Type B pancreatic cell (in vitro differentiated cells): ENCODE data around the gene KIR3DL2. TPM values are rescaled to one million over a fixed set of nuclear protein-coding genes. Genes with fewer than 3 reads are reported as not detected.
"Not testable (repeated sequence)": the region's sequence is repeated elsewhere in the genome, so short reads cannot be mapped to it uniquely, and the experiment has no call there.

Experiments
- DNase-seq: peaks from one replicate; pipeline ENCODE4 v3.0.0; 2021; ENCODE audit warnings: mixed read lengths; ENCODE audit not compliant: unreplicated experiment; ENCODE audit errors: extremely low spot score
- H3K27ac Mint-ChIP-seq: 2 replicates; pipeline ENCODE4 v1.8.0; 2021; ENCODE audit warnings: mild to moderate bottlenecking, mixed read lengths
- H3K27me3 Mint-ChIP-seq: 2 replicates; pipeline ENCODE4 v1.8.0; 2021; ENCODE audit warnings: mixed read lengths
- H3K36me3 Mint-ChIP-seq: 2 replicates; pipeline ENCODE4 v1.8.0; 2021; ENCODE audit warnings: mixed read lengths
- H3K4me1 Mint-ChIP-seq: one replicate; pipeline ENCODE4 v1.8.0; 2021; ENCODE audit warnings: mixed read lengths; ENCODE audit not compliant: unreplicated experiment
- H3K4me3 Mint-ChIP-seq: 2 replicates; pipeline ENCODE4 v1.8.0; 2021; ENCODE audit warnings: mild to moderate bottlenecking, mixed read lengths
- H3K9me3 Mint-ChIP-seq: 2 replicates; pipeline ENCODE4 v1.8.0; 2021; ENCODE audit warnings: mixed read lengths
- CTCF ChIP-seq: fragments of 200-600 bp; sonication (generic); conservative IDR thresholded peaks from 2 replicates; pipeline ENCODE4 v1.5.0; 2021; ENCODE audit warnings: antibody characterized with exemption, mild to moderate bottlenecking
- total RNA-seq: library from RNA; stranded (reverse); gene quantifications from 2 replicates; pipeline ENCODE4 v1.2.1, GENCODE V29; 2021; ENCODE audit warnings: low replicate concordance

The KIR3DL2 gene
- total RNA-seq, 1 donor from 2014 or later: not detected

- no peak for TF ChIP-seq CTCF
- peak; percentile 42 for DNase-seq
- no peaks in the 10 kb centered on the region for H3K36me3 Mint-ChIP-seq
- H3K4me1 Mint-ChIP-seq: no peaks in the 10 kb centered on the region
- H3K4me3 Mint-ChIP-seq: no peak overlapping the region
- no peak overlapping the region for H3K27ac Mint-ChIP-seq
- peaks cover 7% of the 10 kb centered on the region for H3K27me3 Mint-ChIP-seq
- no peaks in the 10 kb centered on the region for H3K9me3 Mint-ChIP-seq
These were observed 43.2 kb downstream of the KIR3DL2 start for GRCh38 chr19:54893406-54893805.

GRCh38 chr19:54894106-54894505 lies 43.9 kb downstream of the KIR3DL2 start:
- H3K36me3 Mint-ChIP-seq, H3K4me3 Mint-ChIP-seq, H3K4me1 Mint-ChIP-seq, H3K27ac Mint-ChIP-seq, H3K9me3 Mint-ChIP-seq: not testable (repeated sequence)
- DNase-seq: peak; percentile 43
- peaks cover 14% of the 10 kb centered on the region for H3K27me3 Mint-ChIP-seq

- DNase-seq: no peak
- H3K27me3 Mint-ChIP-seq: peaks cover 19% of the 10 kb centered on the region
- no peaks in the 10 kb centered on the region for H3K4me1 Mint-ChIP-seq
- no peaks in the 10 kb centered on the region for H3K9me3 Mint-ChIP-seq
- H3K4me3 Mint-ChIP-seq: no peak overlapping the region
- TF ChIP-seq CTCF: no peak
- H3K27ac Mint-ChIP-seq: no peak overlapping the region
- no peaks in the 10 kb centered on the region for H3K36me3 Mint-ChIP-seq
These were observed 45.8 kb downstream of the KIR3DL2 start for GRCh38 chr19:54896036-54896435.

- not testable (repeated sequence) for H3K9me3 Mint-ChIP-seq, DNase-seq, H3K4me1 Mint-ChIP-seq, H3K4me3 Mint-ChIP-seq, H3K27ac Mint-ChIP-seq, H3K36me3 Mint-ChIP-seq
- peaks cover 19% of the 10 kb centered on the region for H3K27me3 Mint-ChIP-seq
These were observed 48.4 kb downstream of the KIR3DL2 start for GRCh38 chr19:54898685-54899084.

- not testable (repeated sequence) for H3K4me1 Mint-ChIP-seq, DNase-seq, H3K9me3 Mint-ChIP-seq, H3K27ac Mint-ChIP-seq, H3K4me3 Mint-ChIP-seq, H3K36me3 Mint-ChIP-seq
- peaks cover 19% of the 10 kb centered on the region for H3K27me3 Mint-ChIP-seq
These were observed 49.4 kb downstream of the KIR3DL2 start for GRCh38 chr19:54899646-54900045.

- peaks cover 14% of the 10 kb centered on the region for H3K27me3 Mint-ChIP-seq
- H3K4me3 Mint-ChIP-seq, DNase-seq, H3K4me1 Mint-ChIP-seq, H3K27ac Mint-ChIP-seq, H3K9me3 Mint-ChIP-seq, H3K36me3 Mint-ChIP-seq: not testable (repeated sequence)
These were observed 50.9 kb downstream of the KIR3DL2 start for GRCh38 chr19:54901153-54901552.

- Mint-ChIP-seq H3K4me3 (no peak overlapping the region), H3K27ac (no peak overlapping the region), H3K27me3 (peaks cover 12% of the 10 kb centered on the region), H3K9me3 (no peaks in the 10 kb centered on the region), H3K4me1 (no peaks in the 10 kb centered on the region), H3K36me3 (no peaks in the 10 kb centered on the region)
- no peak for TF ChIP-seq CTCF
- DNase-seq: no peak
These were observed 51.8 kb downstream of the KIR3DL2 start for GRCh38 chr19:54902061-54902460.

- H3K36me3 Mint-ChIP-seq: no peaks in the 10 kb centered on the region
- no peak overlapping the region for H3K27ac Mint-ChIP-seq
- no peak for TF ChIP-seq CTCF
- no peak for DNase-seq
- no peaks in the 10 kb centered on the region for H3K4me1 Mint-ChIP-seq
- peaks cover 12% of the 10 kb centered on the region for H3K27me3 Mint-ChIP-seq
- no peak overlapping the region for H3K4me3 Mint-ChIP-seq
- H3K9me3 Mint-ChIP-seq: no peaks in the 10 kb centered on the region
These were observed 53.1 kb downstream of the KIR3DL2 start for GRCh38 chr19:54903303-54903702.

GRCh38 chr19:54904261-54904660 lies 54.0 kb downstream of the KIR3DL2 start:
- H3K27ac Mint-ChIP-seq, H3K36me3 Mint-ChIP-seq, H3K27me3 Mint-ChIP-seq, DNase-seq, H3K9me3 Mint-ChIP-seq, H3K4me1 Mint-ChIP-seq, H3K4me3 Mint-ChIP-seq: not testable (repeated sequence)
